HepG2 (cell line): ENCODE measurements around the gene BCCIP. TPM values are rescaled to one million over a fixed set of nuclear protein-coding genes. Genes with fewer than 3 reads are reported as not detected.

ENCODE experiments used
- ATAC-seq: fragments of 200-7000 bp; cut with Tn5 transposase; 3 replicates; pipeline ENCODE4 v1.9.1; 2020; ENCODE audit warnings: mild to moderate bottlenecking, moderate library complexity
- BruUV-seq: library from RNA; stranded (reverse); fragments of 400-500 nt; replicated peaks from 2 replicates; lab custom pipeline; 2021; lab: Mats Ljungman, UMichigan
- CTCF ChIA-PET: fragments of 300-600 bp; formaldehyde crosslinking; extraction: SDS; loops from one replicate; lab custom pipeline; 2021; ENCODE audit warnings: low total read pairs, inconsistent platforms, low intra/inter-chr PET ratio; lab: Yijun Ruan, JAX
- POLR2A ChIA-PET: fragments of 350-600 bp; sonication (Branson Sonifier 250); formaldehyde crosslinking; loops from one replicate; lab custom pipeline; 2020; ENCODE audit warnings: antibody characterized with exemption, inconsistent platforms; lab: Yijun Ruan, JAX
- DNase-seq: peaks from one replicate; pipeline ENCODE4 v3.0.0-alpha.2; 2015; ENCODE audit warnings: low spot score
- FAIRE-seq: peaks from 3 replicates; lab custom pipeline; 2011; peaks lifted over from hg19 to GRCh38; lab: Jason Lieb, UNC
- H2AFZ ChIP-seq: one replicate; pipeline ENCODE4 v1.6.1; 2011; ENCODE audit warnings: low read length, inconsistent platforms
- H3K27ac ChIP-seq: fragments of 300-600 bp; 3 replicates; pipeline ENCODE4 v1.8.0; 2011; ENCODE audit warnings: mixed run types, mild to moderate bottlenecking, mixed read lengths, low read length, inconsistent platforms; ENCODE audit not compliant: insufficient read depth; ENCODE audit errors: extremely low read length
- H3K27me3 ChIP-seq, 2 experiments: fragments of 200-600 bp in 1 of 2; 2 replicates in 1 of 2; 3 replicates in 1 of 2; pipeline versions ENCODE4 v1.6.0 to v1.8.0; 2011; ENCODE audit warnings: low read length in 2 of 2, mild to moderate bottlenecking in 2 of 2, moderate library complexity in 2 of 2, inconsistent platforms in 1 of 2; ENCODE audit not compliant: insufficient read depth in 2 of 2, control insufficient read depth in 1 of 2
- H3K36me3 ChIP-seq, 2 experiments: fragments of 200-600 bp in 1 of 2; replicated peaks in 1 of 2; 2 replicates in 1 of 2; 3 replicates in 1 of 2; pipeline versions ENCODE4 v1.5.1 to v1.8.0; 2011; ENCODE audit warnings: low read length in 2 of 2, inconsistent platforms in 1 of 2; ENCODE audit not compliant: insufficient read depth in 2 of 2, control insufficient read depth in 1 of 2
- H3K4me1 ChIP-seq: 2 replicates; pipeline ENCODE4 v1.5.1; 2012; ENCODE audit warnings: low read length, inconsistent platforms; ENCODE audit not compliant: insufficient read depth
- H3K4me2 ChIP-seq: 2 replicates; pipeline ENCODE4 v1.6.0; 2011; ENCODE audit warnings: low read depth, low read length, inconsistent platforms
- H3K4me3 ChIP-seq, 3 experiments: fragments of 200-600 bp in 1 of 3; sonication (generic), shearing (Covaris generic) in 1 of 3; replicated peaks in 1 of 3; 2 replicates each; pipeline ENCODE4 v1.5.1; 2011 to 2016; ENCODE audit warnings: low read length in 3 of 3, inconsistent platforms in 2 of 3, low read depth in 2 of 3, mild to moderate bottlenecking in 2 of 3, control low read depth in 1 of 3, mixed read lengths in 1 of 3; ENCODE audit not compliant: insufficient read depth in 1 of 3
- H3K79me2 ChIP-seq: one replicate; pipeline ENCODE4 v1.6.1; 2011; ENCODE audit warnings: low read length, inconsistent platforms; ENCODE audit not compliant: insufficient read depth
- H3K9ac ChIP-seq: 2 replicates; pipeline ENCODE4 v1.6.0; 2011; ENCODE audit warnings: mild to moderate bottlenecking, low read depth, low read length, inconsistent platforms; ENCODE audit not compliant: insufficient read depth
- H3K9me3 ChIP-seq: 2 replicates; pipeline ENCODE4 v1.5.1; 2012; ENCODE audit warnings: mild to moderate bottlenecking, low read length
- H4K20me1 ChIP-seq: 2 replicates; pipeline ENCODE4 v1.6.0; 2011; ENCODE audit warnings: inconsistent platforms, mild to moderate bottlenecking, low read length, moderate library complexity; ENCODE audit not compliant: insufficient read depth
- CAMTA2 ChIP-seq: sonication (generic); formaldehyde crosslinking; IDR thresholded peaks from 2 replicates; pipeline ENCODE4 v1.4.0; 2020; ENCODE audit warnings: mild to moderate bottlenecking, missing genetic modification reagents, borderline replicate concordance
- GATA4 ChIP-seq: sonication (generic); IDR thresholded peaks from 2 replicates; pipeline ENCODE4 v1.6.1; 2016; ENCODE audit warnings: antibody characterized with exemption, low read depth, borderline replicate concordance
- KDM2A ChIP-seq: sonication (generic); formaldehyde crosslinking; IDR thresholded peaks from 2 replicates; pipeline ENCODE4 v1.4.0; 2020; ENCODE audit warnings: low read depth, missing genetic modification reagents, borderline replicate concordance
- MLLT10 ChIP-seq: sonication (generic); formaldehyde crosslinking; IDR thresholded peaks from 2 replicates; pipeline ENCODE4 v1.4.0; 2020; ENCODE audit warnings: missing genetic modification reagents
- NFKBIZ ChIP-seq: IDR thresholded peaks from 2 replicates; pipeline ENCODE4 v1.6.1; 2018; ENCODE audit warnings: missing genetic modification reagents, missing compliant biosample characterization
- SRY ChIP-seq: sonication (generic); formaldehyde crosslinking; IDR thresholded peaks from 2 replicates; pipeline ENCODE4 v1.8.0; 2022; ENCODE audit warnings: mild to moderate bottlenecking, missing genetic modification reagents
- ZNF205 ChIP-seq: IDR thresholded peaks from 2 replicates; pipeline ENCODE4 v1.6.1; 2018; ENCODE audit warnings: missing biosample characterization, missing genetic modification reagents
- ZNF784 ChIP-seq: sonication (generic); formaldehyde crosslinking; IDR thresholded peaks from 2 replicates; pipeline ENCODE4 v1.5.1; 2020; ENCODE audit warnings: missing genetic modification reagents, mild to moderate bottlenecking, borderline replicate concordance
- ZNF83 ChIP-seq: sonication (generic); formaldehyde crosslinking; IDR thresholded peaks from 2 replicates; pipeline ENCODE4 v1.4.0; 2020; ENCODE audit warnings: missing genetic modification reagents, mild to moderate bottlenecking, borderline replicate concordance
- WGBS: methylation state at CpG from one replicate; pipeline ENCODE4 v1.1.6; 2017; ENCODE audit warnings: low lambda C conversion rate; 5-methylcytosine and 5-hydroxymethylcytosine counted together
- in situ Hi-C: cut with HindIII; loops from 2 replicates; pipeline ENCODE4 v1.10.0; 2017; ENCODE audit warnings: low pct_unique_long_range_greater_than_20kb; ENCODE audit not compliant: extremely low pct_ligation_motif_present
- intact Hi-C: fragments of 100-400 bp; cut with micrococcal nuclease; formaldehyde crosslinking; loops from one replicate; pipeline ENCODE4 v1.10.0; 2022; ENCODE audit not compliant: unreplicated experiment
- polyA plus RNA-seq, 8 experiments: library from polyadenylated mRNA; depleted of rRNA in 3 of 8; stranded (reverse) in 7 of 8; unstranded in 1 of 8; fragments of >200 nt; fragmentation: Illumina TruSeq in 4 of 8; extraction: Trizol in 4 of 8; gene quantifications; 2 replicates each; pipeline versions ENCODE4 v1.2.1 to v1.2.3, GENCODE V29; 2011 to 2016; ENCODE audit warnings: low read depth in 4 of 8, missing spikeins in 1 of 8, mixed read lengths in 1 of 8; ENCODE audit not compliant: insufficient read depth in 1 of 8
- total RNA-seq, 5 experiments: library from RNA; depleted of rRNA; stranded (reverse); fragments of >200 nt; fragmentation: Illumina TruSeq; extraction: Trizol; gene quantifications; 2 replicates each; pipeline ENCODE4 v1.2.3, GENCODE V29; 2016; ENCODE audit warnings: low read depth in 1 of 5
- TF ChIP-seq, protein P1 (sequence below): sonication (generic); formaldehyde crosslinking; IDR thresholded peaks from 2 replicates; pipeline ENCODE4 v1.8.1; 2023; ENCODE audit warnings: mild to moderate bottlenecking, missing genetic modification reagents
- TF ChIP-seq, protein P2 (sequence below): sonication (generic); formaldehyde crosslinking; IDR thresholded peaks from 2 replicates; pipeline ENCODE4 v1.8.0; 2022; ENCODE audit warnings: missing genetic modification reagents, mild to moderate bottlenecking, borderline replicate concordance
- TF ChIP-seq, protein P3 (sequence below): sonication (generic); formaldehyde crosslinking; IDR thresholded peaks from 2 replicates; pipeline ENCODE4 v1.4.0; 2020; ENCODE audit warnings: mild to moderate bottlenecking, missing genetic modification reagents

The BCCIP gene
- total and polyA plus RNA-seq, 2 of the 13 experiments (the other 11 are each of a cell fraction or from before 2014, with no cell fraction given): 37.0 to 132 TPM

- FAIRE-seq: no peak
- CTCF ChIA-PET: no interaction called here
- Histone ChIP-seq H3K4me1 (no peaks in the 10 kb centered on the region), H3K9me3 (no peaks in the 10 kb centered on the region), H3K4me3 (no peak overlapping the region), H3K9ac (no peak overlapping the region), H3K36me3 (peaks cover 3 to 16% of the 10 kb centered on the region in 2 experiments; a peak in 4 of 5 replicates), H3K27ac (no peak overlapping the region), H3K4me2 (no peak overlapping the region), H3K27me3 (no peaks in the 10 kb centered on the region), H4K20me1 (no peaks in the 10 kb centered on the region), H2AFZ (no peak overlapping the region), H3K79me2 (no peaks in the 10 kb centered on the region)
- intact Hi-C loops (no loop called here), in situ Hi-C loops (no loop called here)
- ATAC-seq: no peak
- no TSS peak for BruUV-seq
- TF ChIP-seq, protein P1, sequence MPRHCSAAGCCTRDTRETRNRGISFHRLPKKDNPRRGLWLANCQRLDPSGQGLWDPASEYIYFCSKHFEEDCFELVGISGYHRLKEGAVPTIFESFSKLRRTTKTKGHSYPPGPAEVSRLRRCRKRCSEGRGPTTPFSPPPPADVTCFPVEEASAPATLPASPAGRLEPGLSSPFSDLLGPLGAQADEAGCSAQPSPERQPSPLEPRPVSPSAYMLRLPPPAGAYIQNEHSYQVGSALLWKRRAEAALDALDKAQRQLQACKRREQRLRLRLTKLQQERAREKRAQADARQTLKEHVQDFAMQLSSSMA (CRISPR knock-in tag): no peak
- TF ChIP-seq ZNF784 (no peak), CAMTA2 (no peak), MLLT10 (CRISPR knock-in tag) (no peak), NFKBIZ (CRISPR knock-in tag) (no peak)
- POLR2A ChIA-PET: no interaction called here
- DNase-seq: no peak
- WGBS: no CpG with 5 or more reads among the region's 2 CpGs
These were observed 33.9 kb downstream of the BCCIP start for GRCh38 chr10:125857185-125857760.

DNA sequence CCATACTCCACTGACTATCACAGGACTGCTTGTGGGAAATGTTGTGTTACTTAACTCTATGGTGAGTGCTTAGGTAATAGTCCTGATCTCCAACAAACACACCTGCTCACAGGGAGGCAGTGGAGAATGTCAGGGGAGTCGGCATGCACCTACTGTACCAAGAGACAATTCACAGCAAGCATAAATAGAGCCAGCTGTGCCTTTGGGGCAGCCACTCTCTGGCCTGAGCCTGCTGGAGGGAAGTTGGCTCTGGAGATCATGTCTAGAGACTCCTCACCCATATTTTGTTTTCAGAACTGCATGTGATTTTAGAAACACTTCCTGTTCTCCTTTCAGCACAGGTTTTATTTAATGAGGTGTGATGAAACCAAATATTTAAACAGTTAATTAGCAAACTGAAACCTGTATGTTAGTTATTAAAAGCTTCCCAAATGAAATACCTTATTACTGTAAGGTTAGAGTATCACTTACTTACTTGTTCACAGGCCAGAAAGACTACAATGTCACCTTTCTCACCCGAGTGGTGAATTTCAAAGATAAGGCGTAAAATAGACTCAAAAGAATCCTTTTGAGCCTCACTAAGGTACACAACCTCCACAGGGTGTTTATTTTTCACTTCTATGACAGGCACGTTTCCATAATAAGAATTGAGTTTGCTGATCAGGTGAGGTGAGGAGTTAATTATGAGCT, 35.9 kb downstream of the BCCIP start:
- Histone ChIP-seq H2AFZ (no peak overlapping the region), H4K20me1 (no peaks in the 10 kb centered on the region), H3K4me1 (no peaks in the 10 kb centered on the region), H3K36me3 (peaks cover 6 to 16% of the 10 kb centered on the region in 2 experiments; a peak in 4 of 5 replicates), H3K9ac (no peak overlapping the region), H3K4me3 (no peak overlapping the region), H3K79me2 (no peaks in the 10 kb centered on the region), H3K27me3 (no peaks in the 10 kb centered on the region), H3K4me2 (no peak overlapping the region), H3K9me3 (no peaks in the 10 kb centered on the region), H3K27ac (no peak overlapping the region)
- no TSS peak for BruUV-seq
- in situ Hi-C loops: no loop called here
- intact Hi-C loops: no loop called here
- POLR2A ChIA-PET: no interaction called here
- 100% methylated on average over 4 of the region's 4 CpGs for WGBS
- CTCF ChIA-PET: no interaction called here
- no peak for DNase-seq
- ATAC-seq: no peak
- FAIRE-seq: no peak
- TF ChIP-seq, protein P2, sequence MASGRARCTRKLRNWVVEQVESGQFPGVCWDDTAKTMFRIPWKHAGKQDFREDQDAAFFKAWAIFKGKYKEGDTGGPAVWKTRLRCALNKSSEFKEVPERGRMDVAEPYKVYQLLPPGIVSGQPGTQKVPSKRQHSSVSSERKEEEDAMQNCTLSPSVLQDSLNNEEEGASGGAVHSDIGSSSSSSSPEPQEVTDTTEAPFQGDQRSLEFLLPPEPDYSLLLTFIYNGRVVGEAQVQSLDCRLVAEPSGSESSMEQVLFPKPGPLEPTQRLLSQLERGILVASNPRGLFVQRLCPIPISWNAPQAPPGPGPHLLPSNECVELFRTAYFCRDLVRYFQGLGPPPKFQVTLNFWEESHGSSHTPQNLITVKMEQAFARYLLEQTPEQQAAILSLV: no peak
- TF ChIP-seq, protein P3, sequence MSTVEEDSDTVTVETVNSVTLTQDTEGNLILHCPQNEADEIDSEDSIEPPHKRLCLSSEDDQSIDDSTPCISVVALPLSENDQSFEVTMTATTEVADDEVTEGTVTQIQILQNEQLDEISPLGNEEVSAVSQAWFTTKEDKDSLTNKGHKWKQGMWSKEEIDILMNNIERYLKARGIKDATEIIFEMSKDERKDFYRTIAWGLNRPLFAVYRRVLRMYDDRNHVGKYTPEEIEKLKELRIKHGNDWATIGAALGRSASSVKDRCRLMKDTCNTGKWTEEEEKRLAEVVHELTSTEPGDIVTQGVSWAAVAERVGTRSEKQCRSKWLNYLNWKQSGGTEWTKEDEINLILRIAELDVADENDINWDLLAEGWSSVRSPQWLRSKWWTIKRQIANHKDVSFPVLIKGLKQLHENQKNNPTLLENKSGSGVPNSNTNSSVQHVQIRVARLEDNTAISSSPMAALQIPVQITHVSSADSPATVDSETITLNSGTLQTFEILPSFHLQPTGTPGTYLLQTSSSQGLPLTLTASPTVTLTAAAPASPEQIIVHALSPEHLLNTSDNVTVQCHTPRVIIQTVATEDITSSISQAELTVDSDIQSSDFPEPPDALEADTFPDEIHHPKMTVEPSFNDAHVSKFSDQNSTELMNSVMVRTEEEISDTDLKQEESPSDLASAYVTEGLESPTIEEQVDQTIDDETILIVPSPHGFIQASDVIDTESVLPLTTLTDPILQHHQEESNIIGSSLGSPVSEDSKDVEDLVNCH: no peak
- TF ChIP-seq GATA4: no peak
- no peak for TF ChIP-seq ZNF205 (CRISPR knock-in tag)
- no peak for TF ChIP-seq KDM2A (CRISPR knock-in tag)
- no peak for TF ChIP-seq SRY (CRISPR knock-in tag)
- TF ChIP-seq ZNF83 (CRISPR knock-in tag): no peak
